GM12891 (cell line): ENCODE data around the gene LRRC8D.

ENCODE experiments used
- POLR2A ChIP-seq: IDR thresholded peaks from 2 replicates; pipeline ENCODE4 v1.6.1; 2011; ENCODE audit warnings: low read depth, low read length, control low read depth
- TAF1 ChIP-seq: IDR thresholded peaks from 2 replicates; pipeline ENCODE4 v1.6.1; 2011; ENCODE audit warnings: low read depth, low read length, control low read depth

GRCh38 chr1:89945852-89946476 lies 125.1 kb downstream of the LRRC8D start:
- no peak for TF ChIP-seq TAF1
- TF ChIP-seq POLR2A = no peak
